ENCODE results near the gene CLRN3.

DNA sequence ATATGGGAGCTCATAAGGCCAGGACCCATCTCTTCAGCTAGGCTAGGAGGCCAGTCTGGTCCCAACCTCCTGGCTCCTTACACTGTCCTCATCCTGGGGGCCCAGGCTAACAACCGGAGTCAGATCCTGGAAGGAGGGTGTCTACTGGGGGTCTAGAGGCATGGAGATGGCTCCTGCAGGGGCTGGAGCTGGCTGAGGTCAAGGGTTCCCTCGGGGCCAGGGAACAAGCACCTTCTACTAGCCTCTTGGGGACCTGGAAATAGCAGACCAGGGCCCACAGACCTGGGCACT, 37.2 kb downstream of the CLRN3 start:
- TF ChIP-seq NFIC (IDR thresholded peaks at IDR 0.05) (no peak), ZNF140 (CRISPR knock-in tag; IDR thresholded peaks at IDR 0.05) (no peak), ZBTB8A (IDR thresholded peaks at IDR 0.05; ENCODE audit: partially characterized antibody) (no peak), GTF2F1 (IDR thresholded peaks at IDR 0.05; ENCODE audit: low read depth, low read length) (no peak), ELF4 (CRISPR knock-in tag; IDR thresholded peaks at IDR 0.05) (no peak), MXI1 (IDR thresholded peaks at IDR 0.05; ENCODE audit: low read depth, low read length) (no peak), MTA3 (IDR thresholded peaks at IDR 0.05; ENCODE audit: borderline replicate concordance) (no peak), XRCC5 (IDR thresholded peaks at IDR 0.05; ENCODE audit: low read depth, low read length) (no peak), NCOA1 (IDR thresholded peaks at IDR 0.05; ENCODE audit: low read depth) (no peak), ATF1 (CRISPR knock-in tag; IDR thresholded peaks at IDR 0.05) (no peak), ATF1 (tag; IDR thresholded peaks at IDR 0.05) (no peak)
- TF ChIP-seq, protein P1, sequence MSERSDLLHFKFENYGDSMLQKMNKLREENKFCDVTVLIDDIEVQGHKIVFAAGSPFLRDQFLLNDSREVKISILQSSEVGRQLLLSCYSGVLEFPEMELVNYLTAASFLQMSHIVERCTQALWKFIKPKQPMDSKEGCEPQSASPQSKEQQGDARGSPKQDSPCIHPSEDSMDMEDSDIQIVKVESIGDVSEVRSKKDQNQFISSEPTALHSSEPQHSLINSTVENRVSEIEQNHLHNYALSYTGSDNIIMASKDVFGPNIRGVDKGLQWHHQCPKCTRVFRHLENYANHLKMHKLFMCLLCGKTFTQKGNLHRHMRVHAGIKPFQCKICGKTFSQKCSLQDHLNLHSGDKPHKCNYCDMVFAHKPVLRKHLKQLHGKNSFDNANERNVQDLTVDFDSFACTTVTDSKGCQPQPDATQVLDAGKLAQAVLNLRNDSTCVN (CRISPR knock-in tag; IDR thresholded peaks at IDR 0.05) = no peak
- TF ChIP-seq, protein P2, sequence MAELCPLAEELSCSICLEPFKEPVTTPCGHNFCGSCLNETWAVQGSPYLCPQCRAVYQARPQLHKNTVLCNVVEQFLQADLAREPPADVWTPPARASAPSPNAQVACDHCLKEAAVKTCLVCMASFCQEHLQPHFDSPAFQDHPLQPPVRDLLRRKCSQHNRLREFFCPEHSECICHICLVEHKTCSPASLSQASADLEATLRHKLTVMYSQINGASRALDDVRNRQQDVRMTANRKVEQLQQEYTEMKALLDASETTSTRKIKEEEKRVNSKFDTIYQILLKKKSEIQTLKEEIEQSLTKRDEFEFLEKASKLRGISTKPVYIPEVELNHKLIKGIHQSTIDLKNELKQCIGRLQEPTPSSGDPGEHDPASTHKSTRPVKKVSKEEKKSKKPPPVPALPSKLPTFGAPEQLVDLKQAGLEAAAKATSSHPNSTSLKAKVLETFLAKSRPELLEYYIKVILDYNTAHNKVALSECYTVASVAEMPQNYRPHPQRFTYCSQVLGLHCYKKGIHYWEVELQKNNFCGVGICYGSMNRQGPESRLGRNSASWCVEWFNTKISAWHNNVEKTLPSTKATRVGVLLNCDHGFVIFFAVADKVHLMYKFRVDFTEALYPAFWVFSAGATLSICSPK (IDR thresholded peaks at IDR 0.05; ENCODE audit: borderline replicate concordance) = no peak
- TF ChIP-seq, protein P3, sequence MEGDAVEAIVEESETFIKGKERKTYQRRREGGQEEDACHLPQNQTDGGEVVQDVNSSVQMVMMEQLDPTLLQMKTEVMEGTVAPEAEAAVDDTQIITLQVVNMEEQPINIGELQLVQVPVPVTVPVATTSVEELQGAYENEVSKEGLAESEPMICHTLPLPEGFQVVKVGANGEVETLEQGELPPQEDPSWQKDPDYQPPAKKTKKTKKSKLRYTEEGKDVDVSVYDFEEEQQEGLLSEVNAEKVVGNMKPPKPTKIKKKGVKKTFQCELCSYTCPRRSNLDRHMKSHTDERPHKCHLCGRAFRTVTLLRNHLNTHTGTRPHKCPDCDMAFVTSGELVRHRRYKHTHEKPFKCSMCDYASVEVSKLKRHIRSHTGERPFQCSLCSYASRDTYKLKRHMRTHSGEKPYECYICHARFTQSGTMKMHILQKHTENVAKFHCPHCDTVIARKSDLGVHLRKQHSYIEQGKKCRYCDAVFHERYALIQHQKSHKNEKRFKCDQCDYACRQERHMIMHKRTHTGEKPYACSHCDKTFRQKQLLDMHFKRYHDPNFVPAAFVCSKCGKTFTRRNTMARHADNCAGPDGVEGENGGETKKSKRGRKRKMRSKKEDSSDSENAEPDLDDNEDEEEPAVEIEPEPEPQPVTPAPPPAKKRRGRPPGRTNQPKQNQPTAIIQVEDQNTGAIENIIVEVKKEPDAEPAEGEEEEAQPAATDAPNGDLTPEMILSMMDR (IDR thresholded peaks at IDR 0.05 in 2 of 3, conservative IDR thresholded peaks at IDR 0.05 in 1 of 3; ENCODE audit: insufficient read depth in 2 of 3, low read depth in 1 of 3, low read length in 3 of 3) = no peak
- TF ChIP-seq, protein P4, sequence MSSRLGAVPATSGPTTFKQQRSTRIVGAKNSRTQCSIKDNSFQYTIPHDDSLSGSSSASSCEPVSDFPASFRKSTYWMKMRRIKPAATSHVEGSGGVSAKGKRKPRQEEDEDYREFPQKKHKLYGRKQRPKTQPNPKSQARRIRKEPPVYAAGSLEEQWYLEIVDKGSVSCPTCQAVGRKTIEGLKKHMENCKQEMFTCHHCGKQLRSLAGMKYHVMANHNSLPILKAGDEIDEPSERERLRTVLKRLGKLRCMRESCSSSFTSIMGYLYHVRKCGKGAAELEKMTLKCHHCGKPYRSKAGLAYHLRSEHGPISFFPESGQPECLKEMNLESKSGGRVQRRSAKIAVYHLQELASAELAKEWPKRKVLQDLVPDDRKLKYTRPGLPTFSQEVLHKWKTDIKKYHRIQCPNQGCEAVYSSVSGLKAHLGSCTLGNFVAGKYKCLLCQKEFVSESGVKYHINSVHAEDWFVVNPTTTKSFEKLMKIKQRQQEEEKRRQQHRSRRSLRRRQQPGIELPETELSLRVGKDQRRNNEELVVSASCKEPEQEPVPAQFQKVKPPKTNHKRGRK (tag; IDR thresholded peaks at IDR 0.05) = no peak
